IMR-90 (cell line): Measurements from ENCODE around the gene GSE1.

Experiments used
- BHLHE40 ChIP-seq: fragments of 150-350 bp; IDR thresholded peaks from 2 replicates; pipeline ENCODE4 v1.6.1; 2016; ENCODE audit warnings: mild to moderate bottlenecking, low read depth, low read length
- CEBPB ChIP-seq: IDR thresholded peaks from 2 replicates; pipeline ENCODE4 v1.6.1; 2012; ENCODE audit warnings: low read depth, low read length, improper control_type of control experiment
- MAFK ChIP-seq: IDR thresholded peaks from 2 replicates; pipeline ENCODE4 v1.6.1; 2012; ENCODE audit warnings: low read depth, low read length, improper control_type of control experiment
- MXI1 ChIP-seq: IDR thresholded peaks from 2 replicates; pipeline ENCODE4 v1.6.1; 2012; ENCODE audit warnings: low read depth, mild to moderate bottlenecking, low read length, moderate library complexity, borderline replicate concordance
- POLR2A ChIP-seq: IDR thresholded peaks from 2 replicates; pipeline ENCODE4 v1.6.1; 2012; ENCODE audit warnings: mild to moderate bottlenecking, low read depth, low read length
- RCOR1 ChIP-seq: IDR thresholded peaks from 2 replicates; pipeline ENCODE4 v1.6.1; 2012; ENCODE audit warnings: mild to moderate bottlenecking, low read length, improper control_type of control experiment; ENCODE audit not compliant: insufficient replicate concordance
- TF ChIP-seq, protein P1 (sequence below): conservative IDR thresholded peaks from 2 replicates; pipeline ENCODE4 v1.5.1; 2012; ENCODE audit warnings: mild to moderate bottlenecking, low read depth, low read length, improper control_type of control experiment
- TF ChIP-seq, protein P2 (sequence below): fragments of 150-350 bp; IDR thresholded peaks from 2 replicates; pipeline ENCODE4 v1.6.1; 2016; ENCODE audit warnings: low read depth, mild to moderate bottlenecking, low read length, moderate library complexity, borderline replicate concordance

DNA sequence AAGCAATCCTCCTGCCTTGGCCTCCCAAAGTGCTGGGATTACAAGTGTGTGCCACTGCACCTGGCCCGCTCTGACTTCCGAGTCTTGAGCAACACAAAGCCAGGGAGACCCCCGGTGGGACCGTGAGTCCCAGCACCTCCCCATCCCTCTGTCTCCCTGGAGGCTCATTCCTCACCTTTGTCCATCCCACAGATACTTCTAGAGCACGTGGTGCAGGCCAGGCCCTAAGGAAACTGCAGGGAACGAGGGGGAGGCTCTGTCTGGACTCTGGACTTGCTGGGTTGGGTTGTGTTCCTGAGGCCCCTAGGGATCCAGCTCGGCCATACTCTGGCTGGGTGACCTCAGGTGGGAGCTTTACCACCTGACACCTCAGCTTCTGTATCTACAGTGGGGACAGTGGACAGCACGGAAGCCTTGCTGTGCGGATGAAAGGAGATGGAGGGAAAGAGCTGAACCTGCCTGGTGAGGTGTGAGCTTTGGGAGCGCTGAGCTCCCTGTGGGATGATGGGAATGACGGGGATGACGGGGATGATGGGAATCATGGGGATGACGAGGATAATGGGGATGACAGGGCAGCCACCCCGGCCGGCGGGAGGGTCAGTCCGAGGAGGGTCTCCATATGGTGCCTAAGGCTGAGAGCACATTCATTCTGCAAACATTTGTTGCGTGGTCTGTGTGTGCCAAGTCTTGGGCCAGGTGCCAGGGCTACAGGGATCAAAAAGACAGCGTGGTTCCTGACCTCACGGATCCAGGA is 111.2 kb downstream of the GSE1 start:
- TF ChIP-seq, protein P1, sequence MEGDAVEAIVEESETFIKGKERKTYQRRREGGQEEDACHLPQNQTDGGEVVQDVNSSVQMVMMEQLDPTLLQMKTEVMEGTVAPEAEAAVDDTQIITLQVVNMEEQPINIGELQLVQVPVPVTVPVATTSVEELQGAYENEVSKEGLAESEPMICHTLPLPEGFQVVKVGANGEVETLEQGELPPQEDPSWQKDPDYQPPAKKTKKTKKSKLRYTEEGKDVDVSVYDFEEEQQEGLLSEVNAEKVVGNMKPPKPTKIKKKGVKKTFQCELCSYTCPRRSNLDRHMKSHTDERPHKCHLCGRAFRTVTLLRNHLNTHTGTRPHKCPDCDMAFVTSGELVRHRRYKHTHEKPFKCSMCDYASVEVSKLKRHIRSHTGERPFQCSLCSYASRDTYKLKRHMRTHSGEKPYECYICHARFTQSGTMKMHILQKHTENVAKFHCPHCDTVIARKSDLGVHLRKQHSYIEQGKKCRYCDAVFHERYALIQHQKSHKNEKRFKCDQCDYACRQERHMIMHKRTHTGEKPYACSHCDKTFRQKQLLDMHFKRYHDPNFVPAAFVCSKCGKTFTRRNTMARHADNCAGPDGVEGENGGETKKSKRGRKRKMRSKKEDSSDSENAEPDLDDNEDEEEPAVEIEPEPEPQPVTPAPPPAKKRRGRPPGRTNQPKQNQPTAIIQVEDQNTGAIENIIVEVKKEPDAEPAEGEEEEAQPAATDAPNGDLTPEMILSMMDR = no peak
- no peak for TF ChIP-seq POLR2A
- TF ChIP-seq BHLHE40 = no peak
- TF ChIP-seq, protein P2, sequence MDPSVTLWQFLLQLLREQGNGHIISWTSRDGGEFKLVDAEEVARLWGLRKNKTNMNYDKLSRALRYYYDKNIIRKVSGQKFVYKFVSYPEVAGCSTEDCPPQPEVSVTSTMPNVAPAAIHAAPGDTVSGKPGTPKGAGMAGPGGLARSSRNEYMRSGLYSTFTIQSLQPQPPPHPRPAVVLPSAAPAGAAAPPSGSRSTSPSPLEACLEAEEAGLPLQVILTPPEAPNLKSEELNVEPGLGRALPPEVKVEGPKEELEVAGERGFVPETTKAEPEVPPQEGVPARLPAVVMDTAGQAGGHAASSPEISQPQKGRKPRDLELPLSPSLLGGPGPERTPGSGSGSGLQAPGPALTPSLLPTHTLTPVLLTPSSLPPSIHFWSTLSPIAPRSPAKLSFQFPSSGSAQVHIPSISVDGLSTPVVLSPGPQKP = no peak
- no peak for TF ChIP-seq CEBPB
- TF ChIP-seq MAFK = no peak
- no peak for TF ChIP-seq RCOR1
- TF ChIP-seq MXI1 = no peak
